HG03575 (cell line): ENCODE results near the gene COPG1.

Experiments
- ATAC-seq: cut with Tn5 transposase; IDR thresholded peaks from one replicate; pipeline ENCODE4 v1.9.1; 2021; ENCODE audit not compliant: unreplicated experiment, insufficient number of reproducible peaks, low FRiP score; ENCODE audit errors: extremely low read depth

COPG1 gene

DNA sequence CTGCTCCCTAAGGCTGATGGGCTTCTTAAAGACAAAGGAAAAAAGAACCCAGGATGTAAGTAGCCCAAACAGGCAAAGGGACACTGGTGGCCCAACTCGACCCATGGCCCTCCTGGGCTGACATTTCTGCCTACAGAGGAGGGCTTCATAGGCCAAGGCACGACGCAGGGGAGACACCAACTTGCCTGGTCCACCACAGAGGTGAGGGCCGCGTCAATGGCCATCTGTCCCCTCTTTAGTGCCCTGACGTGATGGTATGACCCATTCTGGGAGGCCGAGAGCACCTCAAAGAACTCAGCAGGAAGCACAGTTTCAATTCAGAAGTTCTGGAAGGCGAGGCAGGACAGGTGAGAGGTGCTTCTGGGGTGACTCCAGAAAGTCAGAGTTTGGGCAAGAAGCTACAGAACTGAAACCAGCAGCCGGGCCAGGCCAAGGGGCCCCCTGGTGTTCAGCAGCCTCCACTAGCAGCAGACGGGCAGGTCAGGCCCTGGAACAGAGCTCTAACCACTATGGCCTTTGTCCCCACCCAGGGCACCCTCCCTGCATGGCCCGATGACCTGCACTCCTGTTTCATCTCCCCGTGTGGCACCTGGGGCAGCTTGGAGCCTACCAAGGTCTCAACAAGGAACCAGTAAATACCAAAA lies 74.4 kb downstream of the COPG1 start:
- ATAC-seq, result no peak

DNA sequence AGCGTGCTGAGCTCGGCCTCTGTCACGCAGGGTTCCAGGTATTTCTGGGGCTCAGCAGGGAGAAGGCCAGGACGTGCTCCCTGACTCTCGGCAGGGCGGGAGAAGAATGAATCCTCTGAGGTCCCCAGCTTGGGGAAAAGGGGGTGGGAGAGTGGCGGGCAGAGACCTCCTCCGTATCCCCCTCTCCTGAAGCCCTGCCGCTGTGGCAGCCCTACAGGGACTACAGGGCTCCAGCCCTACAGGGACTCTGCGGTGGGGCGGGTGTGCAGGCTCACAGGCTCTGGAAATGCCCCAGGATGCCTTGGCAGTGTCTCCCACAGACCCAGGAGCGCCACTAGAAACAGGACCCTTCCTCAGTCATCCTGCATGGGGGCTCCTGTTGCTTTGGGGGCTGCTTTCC lies 75.4 kb downstream of the COPG1 start:
- ATAC-seq, result no peak

DNA sequence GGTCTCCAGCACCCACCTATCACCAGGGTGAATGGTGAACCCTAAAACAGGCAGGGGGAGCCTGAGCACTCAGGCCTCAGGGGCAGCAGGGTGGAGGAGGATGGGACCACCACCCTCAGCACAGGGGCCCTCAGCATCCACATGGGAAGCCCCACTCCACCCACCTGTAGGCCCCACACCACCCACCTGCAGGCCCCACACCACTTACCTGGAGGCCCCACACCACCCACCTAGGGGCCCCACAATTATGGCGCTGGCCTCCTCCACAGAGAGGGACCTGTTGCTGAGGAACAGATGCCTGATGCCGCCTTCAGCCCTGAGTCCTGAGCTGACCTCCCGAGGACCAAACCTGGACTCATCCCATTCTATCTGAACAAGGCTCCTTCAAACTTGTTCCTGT lies 76.0 kb downstream of the COPG1 start:
- no peak for ATAC-seq

DNA sequence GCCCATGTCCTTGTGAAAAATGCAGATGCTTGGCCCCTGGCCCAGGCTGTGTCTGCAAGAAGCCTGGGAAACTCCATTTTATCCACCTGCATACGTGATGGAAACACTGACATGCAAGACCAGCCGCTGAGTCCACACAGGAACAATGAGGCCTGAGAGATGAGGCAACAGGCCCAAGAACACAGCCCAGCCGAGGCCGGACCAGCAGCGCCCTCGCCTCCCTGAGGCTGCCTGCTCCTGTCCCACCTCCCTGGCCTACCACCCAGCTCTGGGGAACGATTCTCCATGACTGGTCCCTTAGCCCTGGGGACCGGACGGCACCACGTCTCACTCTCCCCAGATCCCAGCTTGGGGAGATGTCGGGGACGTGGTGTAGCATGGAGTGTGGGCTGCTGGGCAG lies 76.7 kb downstream of the COPG1 start:
- ATAC-seq, result no peak

DNA sequence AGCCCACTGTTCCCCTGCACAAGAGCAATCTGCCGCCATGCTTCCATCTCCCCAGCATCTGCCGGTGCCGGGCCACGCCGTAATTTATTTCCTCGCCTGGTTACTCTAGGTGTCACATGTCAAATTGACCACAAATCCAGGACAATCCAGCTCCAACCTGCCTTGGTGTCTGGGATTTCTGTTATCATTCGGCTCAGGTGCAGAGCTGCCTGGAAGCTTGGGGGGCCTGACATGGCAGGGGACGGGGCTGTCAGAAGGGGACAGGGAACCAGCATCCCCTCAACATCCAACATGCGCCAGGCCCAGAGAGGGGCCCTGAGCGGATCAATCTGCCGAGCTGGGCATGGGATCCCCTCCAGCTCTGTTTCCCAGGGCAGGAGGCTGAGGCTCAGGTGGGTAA lies 77.2 kb downstream of the COPG1 start:
- no peak for ATAC-seq
